Measurements from ENCODE around the gene HES2.
"Not testable (repeated sequence)": the region's sequence is repeated elsewhere in the genome, so short reads cannot be mapped to it uniquely, and the experiment has no call there.

HES2 gene

DNA sequence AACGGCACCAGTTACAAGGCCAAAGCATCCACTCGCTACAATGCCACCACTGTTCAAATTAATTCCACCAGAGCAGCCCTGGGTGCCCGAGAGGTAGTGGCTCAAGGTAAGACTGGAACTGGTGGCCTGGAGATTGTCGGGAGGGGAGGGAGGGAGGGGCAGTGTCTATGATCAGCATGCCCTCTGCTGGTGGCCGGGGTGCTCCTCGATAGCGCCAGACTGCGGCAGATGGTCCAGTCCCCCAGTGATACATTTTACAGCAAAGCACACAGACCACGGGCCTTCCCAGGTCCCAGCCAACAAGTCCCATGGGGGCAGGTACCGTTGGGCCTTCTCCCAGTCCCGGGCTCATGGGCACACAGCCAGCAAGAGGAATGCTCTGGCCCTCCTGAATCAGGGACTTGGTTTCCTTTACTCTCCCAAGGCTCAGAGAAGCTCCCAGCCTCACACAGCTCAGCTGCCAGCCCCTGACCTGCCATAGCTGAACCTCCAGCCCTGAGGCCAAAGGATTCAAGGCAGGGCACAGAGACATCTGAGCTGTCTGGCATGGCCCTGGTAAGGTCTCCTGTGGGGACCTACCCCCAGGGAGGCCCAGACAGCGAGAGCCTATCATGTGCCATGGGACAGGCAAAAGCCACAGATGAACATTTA, 41.5 kb downstream of the HES2 start:
- Histone ChIP-seq H3K9me3 (ENCODE audit: control insufficient read depth in 2 of 2, low read length in 2 of 2) (no peaks in the 10 kb centered on the region), H3K36me3 (ENCODE audit: control insufficient read depth in 2 of 2, insufficient read depth in 2 of 2, low read length in 2 of 2) (no peaks in the 10 kb centered on the region), H3K4me3 (ENCODE audit: low read length in 2 of 2) (no peak overlapping the region), H3K27ac (ENCODE audit: low read length) (no peak overlapping the region), H3K4me1 (ENCODE audit: control insufficient read depth, insufficient read depth, low read length) (peaks cover 3% of the 10 kb centered on the region), H3K27me3 (ENCODE audit: control insufficient read depth in 1 of 2, insufficient read depth in 2 of 2, low read length in 2 of 2) (no peaks in the 10 kb centered on the region), H3K9ac (ENCODE audit: low read length in 2 of 2) (no peak overlapping the region)

GRCh38 chr1:6373961-6374720, 45.6 kb downstream of the HES2 start:
- H3K4me3 ChIP-seq (ENCODE audit: low read length in 2 of 2) = no peak overlapping the region
- no peaks in the 10 kb centered on the region for H3K36me3 ChIP-seq (ENCODE audit: control insufficient read depth in 2 of 2, insufficient read depth in 2 of 2, low read length in 2 of 2)
- no peak overlapping the region for H3K27ac ChIP-seq (ENCODE audit: low read length)
- H3K9me3 ChIP-seq (ENCODE audit: control insufficient read depth in 2 of 2, low read length in 2 of 2) = no peaks in the 10 kb centered on the region
- no peaks in the 10 kb centered on the region for H3K27me3 ChIP-seq (ENCODE audit: control insufficient read depth in 1 of 2, insufficient read depth in 2 of 2, low read length in 2 of 2)
- H3K9ac ChIP-seq (ENCODE audit: low read length in 2 of 2) = no peak overlapping the region
- H3K4me1 ChIP-seq (ENCODE audit: control insufficient read depth, insufficient read depth, low read length) = peaks cover 4% of the 10 kb centered on the region

GRCh38 chr1:6372236-6372635, 47.5 kb downstream of the HES2 start:
- H3K9ac ChIP-seq (ENCODE audit: low read length in 2 of 2); H3K27ac ChIP-seq (ENCODE audit: low read length); H3K9me3 ChIP-seq (ENCODE audit: control insufficient read depth in 2 of 2, low read length in 2 of 2): not testable (repeated sequence)

DNA sequence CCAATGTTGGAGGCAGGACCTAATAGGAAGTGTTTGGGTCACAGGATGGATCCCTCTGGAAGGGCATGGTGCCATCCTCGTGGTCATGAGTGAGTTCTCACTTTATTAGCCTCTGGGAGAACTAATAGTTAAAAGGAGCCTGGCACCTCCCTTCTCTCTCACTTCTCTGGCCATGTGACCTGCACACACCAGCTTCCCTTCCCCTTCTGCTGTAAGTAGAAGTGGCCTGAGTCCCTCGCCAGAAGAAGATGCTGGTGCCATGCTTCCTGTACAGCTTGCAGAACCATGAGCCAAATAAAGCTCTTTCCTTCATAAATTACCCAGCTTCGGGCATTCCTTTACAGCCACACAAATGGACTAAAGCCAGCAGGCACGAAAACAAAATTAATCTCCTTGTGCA, 49.7 kb downstream of the HES2 start:
- Histone ChIP-seq H3K4me3 (ENCODE audit: low read length in 2 of 2) (no peak overlapping the region), H3K27me3 (ENCODE audit: control insufficient read depth in 1 of 2, insufficient read depth in 2 of 2, low read length in 2 of 2) (no peaks in the 10 kb centered on the region), H3K27ac (ENCODE audit: low read length) (no peak overlapping the region), H3K9me3 (ENCODE audit: control insufficient read depth in 2 of 2, low read length in 2 of 2) (no peaks in the 10 kb centered on the region), H3K36me3 (ENCODE audit: control insufficient read depth in 2 of 2, insufficient read depth in 2 of 2, low read length in 2 of 2) (no peaks in the 10 kb centered on the region), H3K4me1 (ENCODE audit: control insufficient read depth, insufficient read depth, low read length) (peaks cover 23% of the 10 kb centered on the region), H3K9ac (ENCODE audit: low read length in 2 of 2) (no peak overlapping the region)

More at GRCh38 chr1:6372236-6372635, 47.5 kb downstream of the HES2 start:
- H3K27me3 ChIP-seq (ENCODE audit: control insufficient read depth in 1 of 2, insufficient read depth in 2 of 2, low read length in 2 of 2); H3K36me3 ChIP-seq (ENCODE audit: control insufficient read depth in 2 of 2, insufficient read depth in 2 of 2, low read length in 2 of 2); H3K4me3 ChIP-seq (ENCODE audit: low read length in 2 of 2): not testable (repeated sequence)
- H3K4me1 ChIP-seq (ENCODE audit: control insufficient read depth, insufficient read depth, low read length) = peaks cover 21% of the 10 kb centered on the region

DNA sequence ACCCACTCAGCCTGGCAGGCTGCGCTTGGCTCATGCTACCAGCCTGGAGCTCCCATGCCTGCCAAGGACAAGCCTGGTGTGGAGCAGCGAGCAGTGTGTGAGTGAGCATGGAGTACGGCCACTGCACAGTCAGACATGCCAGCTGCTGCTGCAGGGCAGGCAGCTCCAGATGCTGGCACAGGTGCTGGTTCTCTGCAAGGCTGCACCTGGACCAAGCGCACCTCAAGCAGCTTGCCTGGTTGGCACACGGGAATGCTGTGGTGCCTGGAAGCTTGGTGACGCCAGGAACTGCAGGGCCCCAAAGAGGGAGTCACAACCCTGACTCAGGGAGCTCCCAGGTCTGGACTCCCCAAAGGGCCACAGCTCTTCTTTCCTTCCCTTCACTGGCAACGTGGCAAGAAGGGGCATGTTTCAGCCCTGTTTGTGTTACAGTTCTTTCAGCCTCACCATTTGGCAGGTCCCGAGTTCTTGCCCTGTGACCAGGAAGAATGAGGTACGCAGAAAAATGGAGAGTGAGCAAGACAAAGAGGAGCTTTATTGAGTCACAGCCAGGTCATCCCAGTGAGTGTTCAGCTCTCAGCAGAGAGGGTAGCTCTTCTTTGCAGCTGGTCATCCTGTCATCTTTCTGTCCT, 52.2 kb downstream of the HES2 start:
- Histone ChIP-seq H3K4me3 (ENCODE audit: low read length in 2 of 2) (no peak overlapping the region), H3K9ac (ENCODE audit: low read length in 2 of 2) (no peak overlapping the region), H3K27ac (ENCODE audit: low read length) (peak overlapping the region; percentile 41), H3K4me1 (ENCODE audit: control insufficient read depth, insufficient read depth, low read length) (peaks cover 30% of the 10 kb centered on the region), H3K27me3 (ENCODE audit: control insufficient read depth in 1 of 2, insufficient read depth in 2 of 2, low read length in 2 of 2) (no peaks in the 10 kb centered on the region), H3K9me3 (ENCODE audit: control insufficient read depth in 2 of 2, low read length in 2 of 2) (no peaks in the 10 kb centered on the region), H3K36me3 (ENCODE audit: control insufficient read depth in 2 of 2, insufficient read depth in 2 of 2, low read length in 2 of 2) (no peaks in the 10 kb centered on the region)

- no peak overlapping the region for H3K4me3 ChIP-seq (ENCODE audit: low read length in 2 of 2)
- peaks cover 35% of the 10 kb centered on the region for H3K4me1 ChIP-seq (ENCODE audit: control insufficient read depth, insufficient read depth, low read length)
- H3K27me3 ChIP-seq (ENCODE audit: control insufficient read depth in 1 of 2, insufficient read depth in 2 of 2, low read length in 2 of 2) = no peaks in the 10 kb centered on the region
- H3K9me3 ChIP-seq (ENCODE audit: control insufficient read depth in 2 of 2, low read length in 2 of 2) = no peaks in the 10 kb centered on the region
- no peak overlapping the region for H3K27ac ChIP-seq (ENCODE audit: low read length)
- no peaks in the 10 kb centered on the region for H3K36me3 ChIP-seq (ENCODE audit: control insufficient read depth in 2 of 2, insufficient read depth in 2 of 2, low read length in 2 of 2)
- no peak overlapping the region for H3K9ac ChIP-seq (ENCODE audit: low read length in 2 of 2)
These were observed 54.7 kb downstream of the HES2 start for GRCh38 chr1:6365047-6365446.

- H3K27me3 ChIP-seq (ENCODE audit: control insufficient read depth in 1 of 2, insufficient read depth in 2 of 2, low read length in 2 of 2); H3K9me3 ChIP-seq (ENCODE audit: control insufficient read depth in 2 of 2, low read length in 2 of 2); H3K27ac ChIP-seq (ENCODE audit: low read length); H3K4me3 ChIP-seq (ENCODE audit: low read length in 2 of 2); H3K36me3 ChIP-seq (ENCODE audit: control insufficient read depth in 2 of 2, insufficient read depth in 2 of 2, low read length in 2 of 2); H3K9ac ChIP-seq (ENCODE audit: low read length in 2 of 2): not testable (repeated sequence)
- peaks cover 42% of the 10 kb centered on the region for H3K4me1 ChIP-seq (ENCODE audit: control insufficient read depth, insufficient read depth, low read length)
These were observed 56.4 kb downstream of the HES2 start for GRCh38 chr1:6363085-6363884.
